ENCODE data around the gene ROR1. TPM values are rescaled to one million over a fixed set of nuclear protein-coding genes. Genes with fewer than 3 reads are reported as not detected.

Gene ROR1
- total and polyA plus RNA-seq, 2 donors (not counting 1 experiment from before 2014, with no cell fraction given): 0.46 to 16.0 TPM

GRCh38 chr1:63943393-63943792 lies 169.6 kb downstream of the ROR1 start:
- DNase-seq (no peak), ATAC-seq (ENCODE audit: low read depth) (no peak)
- Mint-ChIP-seq H3K9me3 (ENCODE audit: insufficient read depth) (no peaks in the 10 kb centered on the region), H3K4me3 (no peak overlapping the region), H3K27ac (no peak overlapping the region), H3K27me3 (peaks cover 4% of the 10 kb centered on the region), H3K4me1 (no peaks in the 10 kb centered on the region)
- 42% methylated on average over 2 of the region's 3 CpGs for WGBS (ENCODE audit: insufficient coverage)
- Histone ChIP-seq H3K4me3 (ENCODE audit: control extremely low read depth in 1 of 5, extremely low read depth in 1 of 5, insufficient read depth in 1 of 5, low read depth in 2 of 5, low read length in 4 of 5) (no peak overlapping the region), H2AFZ (ENCODE audit: insufficient read depth, low read depth, low read length, poor library complexity, severe bottlenecking) (no peak overlapping the region), H3K4me1 (ENCODE audit: control insufficient read depth in 2 of 2, insufficient read depth in 2 of 2, low read length in 2 of 2) (no peaks in the 10 kb centered on the region), H3K9me3 (ENCODE audit: control extremely low read depth in 1 of 3, control insufficient read depth in 2 of 3, insufficient read depth in 1 of 3, low read length in 2 of 3) (no peaks in the 10 kb centered on the region), H3K9ac (ENCODE audit: low read length) (no peak overlapping the region), H3K79me2 (ENCODE audit: control insufficient read depth, insufficient read depth, low read length) (no peaks in the 10 kb centered on the region), H4K20me1 (ENCODE audit: control insufficient read depth, insufficient read depth, low read length, poor library complexity, severe bottlenecking) (no peaks in the 10 kb centered on the region), H3K27ac (ENCODE audit: low read length in 2 of 2) (no peak overlapping the region), H3K27me3 (replicated peaks in 1 of 4; ENCODE audit: control extremely low read depth in 1 of 4, control insufficient read depth in 3 of 4, insufficient read depth in 4 of 4, low read length in 3 of 4) (no peaks in the 10 kb centered on the region), H3K36me3 (replicated peaks in 1 of 2; ENCODE audit: control extremely low read depth in 1 of 2, control insufficient read depth in 1 of 2, extremely low read depth in 1 of 2, insufficient read depth in 2 of 2, low read length in 1 of 2) (no peaks in the 10 kb centered on the region), H3K4me2 (replicated peaks; ENCODE audit: low read depth, low read length, poor library complexity, severe bottlenecking) (no peak overlapping the region)
- TF ChIP-seq CTCF (IDR thresholded peaks at IDR 0.05) (no peak), EZH2 (IDR thresholded peaks at IDR 0.05; ENCODE audit: borderline replicate concordance, insufficient read depth, low read depth, low read length, poor library complexity, severe bottlenecking) (no peak)
- ChIA-PET POLR2A (no interaction called here), CTCF (no interaction called here)
- intact Hi-C loops (cut with micrococcal nuclease): no loop called here

- Histone ChIP-seq H2AFZ (ENCODE audit: insufficient read depth, low read depth, low read length, poor library complexity, severe bottlenecking) (no peak overlapping the region), H3K27ac (ENCODE audit: low read length in 2 of 2) (no peak overlapping the region), H3K4me1 (ENCODE audit: control insufficient read depth in 2 of 2, insufficient read depth in 2 of 2, low read length in 2 of 2) (no peaks in the 10 kb centered on the region), H3K4me3 (ENCODE audit: control extremely low read depth in 1 of 5, extremely low read depth in 1 of 5, insufficient read depth in 1 of 5, low read depth in 2 of 5, low read length in 4 of 5) (no peak overlapping the region), H3K36me3 (replicated peaks in 1 of 2; ENCODE audit: control extremely low read depth in 1 of 2, control insufficient read depth in 1 of 2, extremely low read depth in 1 of 2, insufficient read depth in 2 of 2, low read length in 1 of 2) (no peaks in the 10 kb centered on the region), H3K4me2 (replicated peaks; ENCODE audit: low read depth, low read length, poor library complexity, severe bottlenecking) (no peak overlapping the region), H3K9ac (ENCODE audit: low read length) (no peak overlapping the region), H4K20me1 (ENCODE audit: control insufficient read depth, insufficient read depth, low read length, poor library complexity, severe bottlenecking) (no peaks in the 10 kb centered on the region), H3K9me3 (ENCODE audit: control extremely low read depth in 1 of 3, control insufficient read depth in 2 of 3, insufficient read depth in 1 of 3, low read length in 2 of 3) (no peaks in the 10 kb centered on the region), H3K79me2 (ENCODE audit: control insufficient read depth, insufficient read depth, low read length) (no peaks in the 10 kb centered on the region), H3K27me3 (replicated peaks in 1 of 4; ENCODE audit: control extremely low read depth in 1 of 4, control insufficient read depth in 3 of 4, insufficient read depth in 4 of 4, low read length in 3 of 4) (no peaks in the 10 kb centered on the region)
- no peak overlapping the region for H3K27ac Mint-ChIP-seq
- POLR2A ChIA-PET: no interaction called here
- peaks cover 5% of the 10 kb centered on the region for H3K27me3 Mint-ChIP-seq
- no peaks in the 10 kb centered on the region for H3K9me3 Mint-ChIP-seq (ENCODE audit: insufficient read depth)
- no peak for DNase-seq
- no CpG with 5 or more reads among the region's 1 CpG for WGBS (ENCODE audit: insufficient coverage)
- no peaks in the 10 kb centered on the region for H3K4me1 Mint-ChIP-seq
- intact Hi-C loops (cut with micrococcal nuclease): no loop called here
- H3K4me3 Mint-ChIP-seq: no peak overlapping the region
- CTCF ChIA-PET: no interaction called here
- no peak for ATAC-seq (ENCODE audit: low read depth)
- TF ChIP-seq EZH2 (IDR thresholded peaks at IDR 0.05; ENCODE audit: borderline replicate concordance, insufficient read depth, low read depth, low read length, poor library complexity, severe bottlenecking) (no peak), CTCF (IDR thresholded peaks at IDR 0.05) (no peak)
Observed at GRCh38 chr1:63945943-63946342, 172.1 kb downstream of the ROR1 start.
